ENCODE measurements around the gene CMTM8. TPM values are rescaled to one million over a fixed set of nuclear protein-coding genes. Genes with fewer than 3 reads are reported as not detected.

CMTM8 gene
- total and polyA plus RNA-seq, 2 experiments from 2014 or later, result 19.9 to 24.5 TPM

DNA sequence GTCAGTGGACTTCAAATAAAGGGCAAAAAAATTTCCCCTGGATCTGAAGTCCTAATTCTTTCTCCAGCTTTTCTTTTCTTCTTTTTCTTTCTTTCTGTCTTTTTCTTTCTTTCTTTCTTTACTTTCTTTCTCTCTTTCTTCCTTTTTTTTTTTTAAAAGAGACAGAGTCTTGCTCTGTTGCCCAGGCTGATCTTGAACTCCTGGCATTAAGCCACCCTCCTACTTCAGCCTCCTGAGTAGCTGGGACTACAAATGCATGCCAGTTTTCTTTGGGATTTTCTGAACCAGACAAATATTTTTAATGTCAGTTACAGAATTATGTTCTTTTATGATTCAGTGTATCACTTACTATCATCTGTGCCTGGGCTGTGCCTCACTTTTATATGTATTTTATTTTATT, 45.4 kb upstream of the CMTM8 start:
- no peaks in the 10 kb centered on the region for H3F3A ChIP-seq (replicated peaks; ENCODE audit: low read depth)
- H3K27me3 Mint-ChIP-seq (ENCODE audit: insufficient read depth, low read depth, poor library complexity), result no peaks in the 10 kb centered on the region
- no peak overlapping the region for H2AFZ ChIP-seq
- H3K27ac Mint-ChIP-seq, result no peak overlapping the region
- no peaks in the 10 kb centered on the region for H3K36me3 ChIP-seq (ENCODE audit: insufficient read depth)
- H3K4me3 ChIP-seq, result no peak overlapping the region
- no peak overlapping the region for H3K4me2 ChIP-seq
- no peaks in the 10 kb centered on the region for H3K9me3 Mint-ChIP-seq
- DNase-seq (ENCODE audit: low spot score), result no peak
- no peaks in the 10 kb centered on the region for H3K27me3 ChIP-seq (ENCODE audit: insufficient read depth)
- TF ChIP-seq NANOG (IDR thresholded peaks at IDR 0.05; ENCODE audit: borderline replicate concordance) (no peak), CREB1 (CRISPR knock-in tag; IDR thresholded peaks at IDR 0.05; ENCODE audit: low read depth) (no peak), REST (IDR thresholded peaks at IDR 0.05; ENCODE audit: unreplicated experiment) (no peak), STAT1 (IDR thresholded peaks at IDR 0.05; ENCODE audit: unreplicated experiment) (no peak), ZNF462 (CRISPR knock-in tag; IDR thresholded peaks at IDR 0.05) (no peak), POLR2AphosphoS5 (IDR thresholded peaks at IDR 0.05; ENCODE audit: low read depth) (no peak), EZH2 (IDR thresholded peaks at IDR 0.05; ENCODE audit: low read depth, unreplicated experiment) (no peak), JUNB (IDR thresholded peaks at IDR 0.05; ENCODE audit: unreplicated experiment) (no peak), EZH2phosphoT487 (IDR thresholded peaks at IDR 0.05; ENCODE audit: unreplicated experiment) (no peak), ZNF331 (CRISPR knock-in tag; IDR thresholded peaks at IDR 0.05; ENCODE audit: low read depth) (no peak), ZNF114 (CRISPR knock-in tag; IDR thresholded peaks at IDR 0.05) (no peak)
- TF ChIP-seq, protein P1, sequence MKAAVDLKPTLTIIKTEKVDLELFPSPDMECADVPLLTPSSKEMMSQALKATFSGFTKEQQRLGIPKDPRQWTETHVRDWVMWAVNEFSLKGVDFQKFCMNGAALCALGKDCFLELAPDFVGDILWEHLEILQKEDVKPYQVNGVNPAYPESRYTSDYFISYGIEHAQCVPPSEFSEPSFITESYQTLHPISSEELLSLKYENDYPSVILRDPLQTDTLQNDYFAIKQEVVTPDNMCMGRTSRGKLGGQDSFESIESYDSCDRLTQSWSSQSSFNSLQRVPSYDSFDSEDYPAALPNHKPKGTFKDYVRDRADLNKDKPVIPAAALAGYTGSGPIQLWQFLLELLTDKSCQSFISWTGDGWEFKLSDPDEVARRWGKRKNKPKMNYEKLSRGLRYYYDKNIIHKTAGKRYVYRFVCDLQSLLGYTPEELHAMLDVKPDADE (IDR thresholded peaks at IDR 0.05), result no peak
- TF ChIP-seq, protein P2, sequence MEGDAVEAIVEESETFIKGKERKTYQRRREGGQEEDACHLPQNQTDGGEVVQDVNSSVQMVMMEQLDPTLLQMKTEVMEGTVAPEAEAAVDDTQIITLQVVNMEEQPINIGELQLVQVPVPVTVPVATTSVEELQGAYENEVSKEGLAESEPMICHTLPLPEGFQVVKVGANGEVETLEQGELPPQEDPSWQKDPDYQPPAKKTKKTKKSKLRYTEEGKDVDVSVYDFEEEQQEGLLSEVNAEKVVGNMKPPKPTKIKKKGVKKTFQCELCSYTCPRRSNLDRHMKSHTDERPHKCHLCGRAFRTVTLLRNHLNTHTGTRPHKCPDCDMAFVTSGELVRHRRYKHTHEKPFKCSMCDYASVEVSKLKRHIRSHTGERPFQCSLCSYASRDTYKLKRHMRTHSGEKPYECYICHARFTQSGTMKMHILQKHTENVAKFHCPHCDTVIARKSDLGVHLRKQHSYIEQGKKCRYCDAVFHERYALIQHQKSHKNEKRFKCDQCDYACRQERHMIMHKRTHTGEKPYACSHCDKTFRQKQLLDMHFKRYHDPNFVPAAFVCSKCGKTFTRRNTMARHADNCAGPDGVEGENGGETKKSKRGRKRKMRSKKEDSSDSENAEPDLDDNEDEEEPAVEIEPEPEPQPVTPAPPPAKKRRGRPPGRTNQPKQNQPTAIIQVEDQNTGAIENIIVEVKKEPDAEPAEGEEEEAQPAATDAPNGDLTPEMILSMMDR (conservative IDR thresholded peaks at IDR 0.05; ENCODE audit: low read depth in 2 of 2), result no peak
- H3K4me1 Mint-ChIP-seq, result peaks cover 10% of the 10 kb centered on the region; the same call in 2 of the 3 replicates
- no peaks in the 10 kb centered on the region for H3K9me2 ChIP-seq (ENCODE audit: insufficient read depth)
- H4K20me1 ChIP-seq (replicated peaks; ENCODE audit: insufficient read depth), result no peaks in the 10 kb centered on the region
- no peak for ATAC-seq
- no peak overlapping the region for H3K27ac ChIP-seq (ENCODE audit: low read depth)
- no peaks in the 10 kb centered on the region for H3K4me1 ChIP-seq (ENCODE audit: insufficient read depth)
- no peaks in the 10 kb centered on the region for H3K36me3 Mint-ChIP-seq (ENCODE audit: low read depth)
- H3K79me2 ChIP-seq (replicated peaks; ENCODE audit: insufficient read depth), result no peaks in the 10 kb centered on the region
- H3K4me3 Mint-ChIP-seq, result no peak overlapping the region
